Nephron (organoid): Measurements from ENCODE around the gene NQO2.
A peak's percentile ranks its signal among the peaks of the same experiment; 100 is the strongest.
"Not testable (repeated sequence)": the region's sequence is repeated elsewhere in the genome, so short reads cannot be mapped to it uniquely, and the experiment has no call there.

Experiments used
- H3K27ac Mint-ChIP-seq, 3 experiments: 2 replicates each; pipeline ENCODE4 v1.8.0; 2020; ENCODE audit warnings: mixed read lengths in 3 of 3, mild to moderate bottlenecking in 2 of 3, moderate library complexity in 1 of 3
- H3K27me3 Mint-ChIP-seq: 2 replicates; pipeline ENCODE4 v1.8.0; 2021; ENCODE audit warnings: low read depth, mild to moderate bottlenecking, moderate library complexity, mixed read lengths
- H3K36me3 Mint-ChIP-seq: 2 replicates; pipeline ENCODE4 v1.8.0; 2020; ENCODE audit warnings: low read depth, mixed read lengths
- H3K4me1 Mint-ChIP-seq: 2 replicates; pipeline ENCODE4 v1.8.0; 2020; ENCODE audit warnings: mixed read lengths
- H3K4me3 Mint-ChIP-seq, 3 experiments: 2 replicates each; pipeline ENCODE4 v1.8.0; 2020; ENCODE audit warnings: mild to moderate bottlenecking in 3 of 3, mixed read lengths in 3 of 3, moderate library complexity in 2 of 3
- H3K9me3 Mint-ChIP-seq: 2 replicates; pipeline ENCODE4 v1.8.0; 2020; ENCODE audit warnings: mixed read lengths
- TF ChIP-seq, protein P1 (sequence below), 3 experiments: fragments of 200-600 bp; sonication (generic); IDR thresholded peaks; one replicate each; pipeline ENCODE4 v1.5.0; 2021; ENCODE audit warnings: antibody characterized with exemption in 3 of 3; ENCODE audit not compliant: unreplicated experiment in 3 of 3

Gene NQO2

DNA sequence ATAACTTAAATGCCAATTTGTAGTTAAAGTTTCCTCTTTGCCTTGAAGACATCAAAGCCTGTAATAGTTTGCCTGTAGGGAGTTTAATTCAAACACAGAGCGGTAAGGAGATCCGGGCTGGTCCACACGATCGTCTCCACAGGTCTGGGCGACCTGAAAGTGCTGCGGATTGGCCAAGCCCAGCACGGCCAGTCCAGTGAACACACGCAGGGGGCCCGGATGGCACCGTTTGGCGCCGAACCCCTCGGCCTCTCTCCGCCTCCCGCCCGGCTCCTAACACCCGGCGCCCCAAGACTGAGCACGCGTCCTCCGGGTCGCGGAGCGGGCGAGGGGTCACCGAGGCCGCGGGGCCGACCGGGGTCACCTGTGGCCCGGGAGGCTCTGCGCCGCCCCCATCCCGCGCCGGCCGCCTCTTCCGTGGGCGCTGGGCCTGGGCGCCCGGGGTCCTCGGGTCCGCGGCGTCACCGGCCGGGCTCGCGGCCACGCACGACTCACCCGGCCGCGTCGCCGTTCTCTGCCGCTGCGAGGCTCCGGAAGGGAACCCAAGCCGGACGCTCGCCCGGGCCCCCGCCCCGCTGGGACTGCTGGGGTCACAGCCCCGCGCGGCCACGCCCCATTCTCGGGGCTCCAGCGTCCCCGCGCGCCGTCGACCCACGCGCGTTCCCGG, 28.8 kb upstream of the NQO2 start:
- Mint-ChIP-seq H3K9me3 (no peaks in the 10 kb centered on the region), H3K27me3 (peaks cover 3% of the 10 kb centered on the region), H3K4me1 (peaks cover 36% of the 10 kb centered on the region), H3K27ac (peak overlapping the region; percentile 73 to 89 (median 84)), H3K36me3 (no peaks in the 10 kb centered on the region), H3K4me3 (peak overlapping the region; percentile 88 to 95 (median 92))
- TF ChIP-seq, protein P1, sequence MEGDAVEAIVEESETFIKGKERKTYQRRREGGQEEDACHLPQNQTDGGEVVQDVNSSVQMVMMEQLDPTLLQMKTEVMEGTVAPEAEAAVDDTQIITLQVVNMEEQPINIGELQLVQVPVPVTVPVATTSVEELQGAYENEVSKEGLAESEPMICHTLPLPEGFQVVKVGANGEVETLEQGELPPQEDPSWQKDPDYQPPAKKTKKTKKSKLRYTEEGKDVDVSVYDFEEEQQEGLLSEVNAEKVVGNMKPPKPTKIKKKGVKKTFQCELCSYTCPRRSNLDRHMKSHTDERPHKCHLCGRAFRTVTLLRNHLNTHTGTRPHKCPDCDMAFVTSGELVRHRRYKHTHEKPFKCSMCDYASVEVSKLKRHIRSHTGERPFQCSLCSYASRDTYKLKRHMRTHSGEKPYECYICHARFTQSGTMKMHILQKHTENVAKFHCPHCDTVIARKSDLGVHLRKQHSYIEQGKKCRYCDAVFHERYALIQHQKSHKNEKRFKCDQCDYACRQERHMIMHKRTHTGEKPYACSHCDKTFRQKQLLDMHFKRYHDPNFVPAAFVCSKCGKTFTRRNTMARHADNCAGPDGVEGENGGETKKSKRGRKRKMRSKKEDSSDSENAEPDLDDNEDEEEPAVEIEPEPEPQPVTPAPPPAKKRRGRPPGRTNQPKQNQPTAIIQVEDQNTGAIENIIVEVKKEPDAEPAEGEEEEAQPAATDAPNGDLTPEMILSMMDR (IDR thresholded peaks at IDR 0.05; ENCODE audit: unreplicated experiment in 3 of 3), result no peak

DNA sequence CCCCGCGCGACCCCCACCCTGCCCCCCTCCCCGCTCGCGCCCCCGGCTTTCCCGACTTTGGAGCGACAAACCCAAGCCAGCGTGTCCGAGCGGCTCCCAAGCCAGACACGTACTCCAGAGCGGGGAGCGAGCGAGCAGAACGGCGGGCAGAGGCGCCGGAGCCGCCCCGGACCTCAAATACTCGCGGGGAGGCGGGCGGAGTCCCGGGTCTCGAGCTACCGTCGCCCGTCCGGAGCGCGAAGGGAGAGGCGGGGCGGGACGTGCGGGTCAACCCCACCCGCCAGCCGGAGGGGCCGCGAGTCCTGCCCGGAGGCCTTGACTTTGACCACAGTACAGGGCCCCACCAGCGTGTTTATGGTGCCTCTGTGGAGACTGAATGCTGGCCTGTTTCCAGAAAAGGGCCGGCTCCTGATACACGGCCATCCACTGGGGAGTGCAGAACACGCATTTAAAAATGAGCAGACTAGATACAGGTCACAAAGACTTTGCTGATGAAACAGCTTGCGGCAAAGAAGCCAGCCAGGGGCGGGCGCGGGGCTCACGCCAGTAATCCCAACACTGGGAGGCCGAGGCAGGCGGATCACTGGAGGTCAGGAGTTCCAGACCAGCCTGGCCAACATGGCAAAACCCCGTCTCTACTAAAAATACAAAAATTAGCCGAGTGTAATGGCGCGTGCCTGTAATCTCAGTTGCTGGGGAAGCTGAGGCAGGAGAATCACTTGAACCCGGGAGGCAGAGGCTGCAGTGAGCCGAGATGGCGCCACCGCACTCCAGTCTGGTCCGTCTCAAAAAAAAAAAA, 28.1 kb upstream of the NQO2 start, which contains the start of gene SERPINB6:
TSS of gene SERPINB6 (minus strand) at position 148 of the 799 bp plus-strand sequence. CDS start 12,235 bp downstream, outside the sequence.
- H3K9me3 Mint-ChIP-seq, result no peaks in the 10 kb centered on the region
- H3K27ac Mint-ChIP-seq, result peak within 1 kb of the TSS; percentile 92 to 98 (median 95)
- H3K4me1 Mint-ChIP-seq, result peaks cover 40% of the 10 kb centered on the region
- peak within 1 kb of the TSS; percentile 88 to 95 (median 93) for H3K4me3 Mint-ChIP-seq
- peaks cover 3% of the 10 kb centered on the region for H3K27me3 Mint-ChIP-seq
- no peaks in the 10 kb centered on the region for H3K36me3 Mint-ChIP-seq
- TF ChIP-seq, protein P1 (IDR thresholded peaks at IDR 0.05; ENCODE audit: unreplicated experiment in 3 of 3), result no peak

DNA sequence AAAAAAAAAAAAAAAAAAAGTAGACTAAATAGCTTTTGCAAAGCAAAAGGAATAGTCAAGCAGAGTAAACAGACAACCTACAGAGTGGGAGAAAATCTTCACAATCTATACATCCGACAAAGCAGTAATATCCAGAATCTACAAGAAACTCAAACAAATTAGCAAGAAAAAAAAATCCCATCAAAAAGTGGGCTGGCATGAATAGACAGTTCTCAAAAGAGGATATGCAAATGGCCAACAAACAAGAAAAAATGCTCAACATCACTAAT, 27.5 kb upstream of the NQO2 start:
- peak overlapping the region; percentile 87 to 95 (median 93) for H3K4me3 Mint-ChIP-seq
- not testable (repeated sequence) for H3K27me3 Mint-ChIP-seq

DNA sequence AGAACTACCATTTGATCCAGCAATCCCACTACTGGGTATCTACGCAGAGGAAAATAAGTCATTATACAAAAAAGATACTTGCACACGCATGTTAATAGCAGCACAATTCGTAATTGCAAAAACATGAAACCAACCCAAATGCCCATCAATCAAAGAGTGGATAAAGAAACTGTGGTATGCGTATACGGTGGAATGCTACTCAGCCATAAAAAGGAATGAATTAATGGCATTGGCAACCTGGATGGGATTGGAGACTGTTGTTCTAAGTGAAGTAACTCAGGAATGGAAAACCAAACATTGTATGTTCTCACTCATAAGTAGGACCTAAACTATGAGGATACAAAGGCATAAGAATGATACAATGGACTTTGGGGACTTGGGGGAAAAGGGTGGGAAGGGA, 27.0 kb upstream of the NQO2 start:
- not testable (repeated sequence) for H3K27me3 Mint-ChIP-seq, H3K36me3 Mint-ChIP-seq, H3K9me3 Mint-ChIP-seq
- peaks cover 42% of the 10 kb centered on the region for H3K4me1 Mint-ChIP-seq
- H3K4me3 Mint-ChIP-seq, result peak overlapping the region; percentile 87 to 95 (median 93)
- H3K27ac Mint-ChIP-seq, result peak overlapping the region; percentile 92 to 98 (median 95)

More for the DNA sequence above, 27.5 kb upstream of the NQO2 start:
- Mint-ChIP-seq H3K27ac (peak overlapping the region; percentile 92 to 98 (median 95)), H3K4me1 (peaks cover 42% of the 10 kb centered on the region)
- not testable (repeated sequence) for H3K9me3 Mint-ChIP-seq, H3K36me3 Mint-ChIP-seq

DNA sequence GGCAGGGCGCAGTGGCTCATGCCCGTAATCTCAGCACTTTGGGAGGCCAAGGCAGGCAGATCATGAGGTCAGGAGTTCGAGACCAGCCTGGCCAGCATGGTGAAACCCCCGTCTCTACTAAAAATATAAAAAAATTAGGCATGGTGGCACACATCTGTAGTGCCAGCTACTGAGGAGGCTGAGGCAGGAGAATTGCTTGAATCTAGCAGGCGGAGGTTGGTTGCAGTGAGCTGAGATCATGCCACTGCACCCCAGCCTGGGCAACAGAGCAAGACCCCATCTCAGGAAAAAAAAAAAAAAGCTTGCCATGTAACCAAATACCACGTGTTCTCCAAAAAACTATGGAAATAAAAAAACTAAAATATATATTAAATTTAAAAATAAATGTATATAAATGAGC, 26.5 kb upstream of the NQO2 start:
- not testable (repeated sequence) for H3K36me3 Mint-ChIP-seq, H3K27me3 Mint-ChIP-seq, H3K9me3 Mint-ChIP-seq
- Mint-ChIP-seq H3K4me1 (peaks cover 47% of the 10 kb centered on the region), H3K4me3 (peak overlapping the region in 2 of 3 experiments; percentile 93 to 95), H3K27ac (peak overlapping the region in 1 of 3 experiments; percentile 92)

DNA sequence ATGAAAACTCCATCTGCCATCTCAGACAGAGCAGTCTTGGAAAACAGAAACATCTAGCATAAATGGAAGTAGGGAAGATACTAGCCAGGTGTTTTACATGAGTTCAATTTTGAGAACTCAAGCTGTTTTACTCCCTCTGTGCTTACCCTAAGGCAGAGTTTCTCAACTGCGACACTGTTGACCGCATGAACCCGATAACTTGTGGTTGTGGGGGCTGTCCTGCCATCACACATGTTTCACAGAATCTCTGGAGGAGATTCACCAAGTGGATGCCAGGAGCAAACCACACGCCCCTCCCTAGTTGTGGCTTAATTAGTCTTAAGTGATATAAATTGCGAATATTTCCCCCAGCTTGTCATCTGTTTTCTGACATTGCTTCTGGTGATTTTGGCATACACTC, 26.0 kb upstream of the NQO2 start:
- H3K36me3 Mint-ChIP-seq, result no peaks in the 10 kb centered on the region
- TF ChIP-seq, protein P1 (IDR thresholded peaks at IDR 0.05; ENCODE audit: unreplicated experiment in 3 of 3), result no peak
- peaks cover 3% of the 10 kb centered on the region for H3K27me3 Mint-ChIP-seq
- peaks cover 49% of the 10 kb centered on the region for H3K4me1 Mint-ChIP-seq
- peak overlapping the region; percentile 51 to 75 (median 63) for H3K4me3 Mint-ChIP-seq
- peak overlapping the region in 2 of 3 experiments; percentile 3 to 51 for H3K27ac Mint-ChIP-seq
- no peaks in the 10 kb centered on the region for H3K9me3 Mint-ChIP-seq

DNA sequence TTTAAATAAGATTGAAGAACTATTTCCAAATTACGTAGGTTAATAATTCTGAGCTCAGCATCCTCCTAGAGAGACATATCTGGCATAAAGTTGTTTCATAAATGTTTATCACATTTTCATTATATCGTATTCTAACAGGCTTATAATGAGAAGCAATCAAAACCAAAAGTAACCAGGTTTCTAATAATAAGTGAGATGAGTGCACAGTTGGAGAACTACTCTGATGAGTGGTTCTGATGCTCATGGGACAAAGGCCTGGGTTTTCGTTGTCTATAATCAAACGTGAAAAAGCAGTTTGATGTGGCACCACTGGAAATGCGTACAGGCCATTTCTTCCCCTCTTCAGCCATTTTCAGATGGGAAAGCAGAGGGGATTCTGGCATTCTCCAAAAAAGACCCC, 23.6 kb upstream of the NQO2 start:
- H3K27me3 Mint-ChIP-seq, result peaks cover 3% of the 10 kb centered on the region

More for the DNA sequence above, 23.6 kb upstream of the NQO2 start:
- TF ChIP-seq, protein P1 (IDR thresholded peaks at IDR 0.05; ENCODE audit: unreplicated experiment in 3 of 3), result no peak
- Mint-ChIP-seq H3K4me3 (no peak overlapping the region), H3K9me3 (no peaks in the 10 kb centered on the region), H3K27ac (peak overlapping the region in 1 of 3 experiments; percentile 41), H3K36me3 (no peaks in the 10 kb centered on the region), H3K4me1 (peaks cover 46% of the 10 kb centered on the region)
